GM12865 (cell line): Measurements from ENCODE around the gene IL1RAPL2.

ENCODE experiments used
- DNase-seq: peaks from one replicate; pipeline ENCODE4 v3.0.0; 2010; ENCODE audit warnings: low read depth
- H3K4me3 ChIP-seq: 2 replicates; pipeline ENCODE4 v1.5.1; 2011; ENCODE audit warnings: mild to moderate bottlenecking, low read depth, low read length, control low read depth
- TF ChIP-seq, protein P1 (sequence below): IDR thresholded peaks from 2 replicates; pipeline ENCODE4 v1.5.1; 2011; ENCODE audit warnings: low read length, control low read depth, low read depth, inconsistent platforms; ENCODE audit not compliant: insufficient read depth; ENCODE audit errors: missing control alignments

The IL1RAPL2 gene

DNA sequence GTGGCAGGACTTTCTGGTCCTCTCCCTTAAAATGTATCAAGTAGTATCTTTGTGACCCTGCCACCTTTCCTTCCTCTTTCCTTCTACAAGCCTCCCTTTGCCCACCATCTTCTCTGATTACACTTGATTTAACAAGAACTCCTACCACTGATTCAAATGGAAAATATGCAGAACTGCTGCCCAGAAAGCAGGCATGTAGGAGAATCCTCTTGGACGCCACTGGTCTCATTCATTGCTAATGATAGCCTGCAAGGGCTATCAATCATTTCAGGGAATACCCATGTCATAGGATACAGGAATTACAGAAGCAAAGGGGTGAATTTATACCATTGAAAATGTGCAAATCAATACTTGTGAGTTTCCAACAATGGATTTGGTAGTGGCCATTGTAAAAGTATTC, 961.8 kb downstream of the IL1RAPL2 start:
- H3K4me3 ChIP-seq: no peak overlapping the region
- TF ChIP-seq, protein P1, sequence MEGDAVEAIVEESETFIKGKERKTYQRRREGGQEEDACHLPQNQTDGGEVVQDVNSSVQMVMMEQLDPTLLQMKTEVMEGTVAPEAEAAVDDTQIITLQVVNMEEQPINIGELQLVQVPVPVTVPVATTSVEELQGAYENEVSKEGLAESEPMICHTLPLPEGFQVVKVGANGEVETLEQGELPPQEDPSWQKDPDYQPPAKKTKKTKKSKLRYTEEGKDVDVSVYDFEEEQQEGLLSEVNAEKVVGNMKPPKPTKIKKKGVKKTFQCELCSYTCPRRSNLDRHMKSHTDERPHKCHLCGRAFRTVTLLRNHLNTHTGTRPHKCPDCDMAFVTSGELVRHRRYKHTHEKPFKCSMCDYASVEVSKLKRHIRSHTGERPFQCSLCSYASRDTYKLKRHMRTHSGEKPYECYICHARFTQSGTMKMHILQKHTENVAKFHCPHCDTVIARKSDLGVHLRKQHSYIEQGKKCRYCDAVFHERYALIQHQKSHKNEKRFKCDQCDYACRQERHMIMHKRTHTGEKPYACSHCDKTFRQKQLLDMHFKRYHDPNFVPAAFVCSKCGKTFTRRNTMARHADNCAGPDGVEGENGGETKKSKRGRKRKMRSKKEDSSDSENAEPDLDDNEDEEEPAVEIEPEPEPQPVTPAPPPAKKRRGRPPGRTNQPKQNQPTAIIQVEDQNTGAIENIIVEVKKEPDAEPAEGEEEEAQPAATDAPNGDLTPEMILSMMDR: no peak
- DNase-seq: no peak

DNA sequence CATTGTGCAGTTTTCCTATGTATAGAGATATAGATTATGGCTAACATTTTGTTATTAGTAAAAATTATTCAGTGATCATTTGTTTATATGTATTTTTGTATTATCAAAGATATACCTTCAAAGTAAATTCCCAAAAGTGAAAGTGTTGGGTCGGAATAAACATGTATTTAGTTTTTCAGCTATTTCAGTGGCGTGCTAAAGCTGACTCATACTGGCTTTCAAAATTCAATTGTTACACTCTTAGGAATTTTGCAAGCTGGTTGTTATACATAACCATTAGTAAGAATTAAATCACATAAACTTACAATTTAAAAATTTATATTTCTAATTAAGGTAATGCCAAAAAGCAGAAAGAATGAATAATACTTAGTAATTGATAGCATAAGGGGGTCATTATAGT, 968.0 kb downstream of the IL1RAPL2 start:
- no peak overlapping the region for H3K4me3 ChIP-seq
- TF ChIP-seq, protein P1: no peak
- no peak for DNase-seq

DNA sequence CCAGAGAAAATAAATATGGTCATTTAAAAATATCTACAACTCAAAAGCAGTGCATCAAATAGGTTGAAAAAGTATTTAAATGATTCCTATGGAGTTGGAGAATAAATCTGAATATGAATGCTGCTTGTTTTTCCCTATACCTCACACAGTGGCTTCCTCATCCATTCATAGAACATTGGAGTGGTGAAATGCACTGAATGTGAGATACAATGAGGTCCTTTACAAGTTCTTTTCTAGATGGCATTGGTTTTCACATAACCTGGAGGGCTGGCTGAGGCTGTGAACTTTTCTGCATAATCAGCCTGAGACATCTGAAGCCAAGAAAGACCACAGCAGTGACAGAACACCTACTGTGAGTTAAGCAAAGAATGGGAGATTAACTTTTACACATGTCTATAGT, 977.3 kb downstream of the IL1RAPL2 start:
- no peak for DNase-seq
- H3K4me3 ChIP-seq: no peak overlapping the region
- TF ChIP-seq, protein P1: no peak

DNA sequence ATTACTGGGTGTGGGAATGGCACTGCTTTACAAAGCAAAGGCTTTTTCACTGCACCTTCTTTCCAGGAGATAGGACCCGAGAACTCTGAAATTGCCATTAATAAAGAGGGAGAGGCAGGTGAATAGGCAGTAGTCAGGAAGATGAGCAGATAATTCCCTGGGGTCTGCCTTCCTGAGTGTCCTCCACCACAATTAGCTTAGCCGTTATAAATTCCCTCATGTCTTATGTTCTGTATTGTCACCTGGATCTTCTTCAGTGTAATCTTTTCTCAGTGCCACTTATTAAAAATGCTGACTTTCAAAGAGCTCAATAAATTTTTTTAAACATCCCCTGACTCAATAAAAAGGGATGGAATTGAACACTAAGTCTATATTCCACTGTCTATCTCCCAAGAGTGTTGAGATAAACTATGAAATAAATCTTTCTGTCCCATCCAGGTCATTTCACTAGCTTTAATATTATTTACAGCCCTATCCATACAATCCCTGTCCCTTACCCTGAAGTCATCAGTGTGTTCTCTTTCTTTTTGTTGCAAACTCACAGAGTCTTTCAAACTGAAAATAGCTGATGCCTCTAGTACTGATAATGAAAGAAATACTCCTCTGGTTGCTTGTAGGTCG, 984.2 kb downstream of the IL1RAPL2 start:
- no peak for DNase-seq
- no peak overlapping the region for H3K4me3 ChIP-seq
- TF ChIP-seq, protein P1: no peak

DNA sequence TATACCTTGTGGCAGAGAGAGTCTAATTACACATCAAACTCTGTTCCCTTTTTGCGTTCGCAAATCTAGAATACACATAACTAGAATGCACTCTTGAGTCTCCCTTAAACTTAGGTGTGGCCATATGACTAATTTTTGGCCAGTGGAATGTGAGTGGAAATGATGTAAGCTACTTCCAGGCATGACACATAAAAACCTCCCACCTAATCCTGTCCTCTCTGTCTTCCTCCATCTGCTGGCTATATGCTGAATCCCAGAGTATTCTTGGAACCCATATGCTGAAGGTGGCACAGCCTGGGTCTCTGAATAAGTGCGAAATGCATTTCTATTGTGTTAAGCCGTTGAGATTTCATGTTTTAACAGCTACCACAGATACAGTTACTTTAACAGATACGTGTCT, 986.4 kb downstream of the IL1RAPL2 start:
- DNase-seq: no peak
- TF ChIP-seq, protein P1: no peak
- H3K4me3 ChIP-seq: no peak overlapping the region

DNA sequence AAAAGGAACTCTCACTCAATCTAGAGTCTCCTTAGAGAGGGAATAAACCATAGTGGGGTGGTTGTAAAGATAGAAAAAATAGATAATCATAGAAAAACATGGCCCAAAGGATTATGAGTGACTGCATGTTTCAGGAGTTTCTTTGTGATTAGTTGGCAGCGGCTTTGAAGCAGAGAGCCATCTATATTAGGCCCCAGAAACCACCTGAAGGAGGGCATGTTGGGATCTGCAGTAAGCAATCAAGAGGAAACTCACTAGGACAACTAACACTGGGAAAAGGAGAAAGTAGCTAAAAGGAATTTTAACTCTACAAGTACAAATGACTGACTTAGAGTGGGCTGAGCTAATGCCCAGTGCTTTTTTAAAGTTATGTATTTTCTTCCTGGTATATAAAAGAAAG, 987.1 kb downstream of the IL1RAPL2 start:
- TF ChIP-seq, protein P1: no peak
- no peak for DNase-seq
- no peak overlapping the region for H3K4me3 ChIP-seq

DNA sequence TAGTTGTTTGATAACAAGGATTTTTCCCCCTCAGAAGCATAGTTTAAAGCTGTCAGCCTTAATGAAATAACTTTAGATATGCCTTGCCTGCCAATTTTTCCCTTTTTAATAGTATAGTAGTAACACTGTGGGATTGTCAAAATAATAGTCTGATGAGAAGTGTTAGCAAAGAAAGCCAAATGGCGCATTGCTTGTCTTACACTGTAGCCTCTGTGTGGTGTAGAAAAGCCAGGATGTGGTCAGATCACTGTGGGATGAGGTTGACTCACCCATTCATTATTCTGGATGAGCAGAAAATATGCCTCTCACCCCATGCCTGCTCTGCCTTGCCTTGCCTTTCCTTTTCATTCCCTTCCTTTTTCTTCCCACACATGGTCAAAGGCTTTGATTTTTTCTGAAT, 998.5 kb downstream of the IL1RAPL2 start:
- TF ChIP-seq, protein P1: no peak
- H3K4me3 ChIP-seq: no peak overlapping the region
- no peak for DNase-seq
